IMR-90 (cell line): ENCODE measurements around the gene WNK1. TPM values are rescaled to one million over a fixed set of nuclear protein-coding genes. Genes with fewer than 3 reads are reported as not detected.

Source experiments
- ATAC-seq: fragments of 200-7000 bp; cut with Tn5 transposase; 2 replicates; pipeline ENCODE4 v1.9.1; 2020; ENCODE audit warnings: low read depth, mild to moderate bottlenecking, moderate library complexity
- BruUV-seq: library from RNA; stranded (reverse); fragments of 400-500 nt; replicated peaks from 2 replicates; lab custom pipeline; 2021; lab: Mats Ljungman, UMichigan
- CTCF ChIA-PET: fragments of 300-600 bp; formaldehyde crosslinking; extraction: SDS; loops from one replicate; lab custom pipeline; 2021; ENCODE audit warnings: antibody characterized with exemption; lab: Yijun Ruan, JAX
- POLR2A ChIA-PET: fragments of 300-600 bp; sonication (Branson Sonifier 250); formaldehyde crosslinking; loops from one replicate; lab custom pipeline; 2022; ENCODE audit warnings: antibody characterized with exemption; ENCODE audit not compliant: unreplicated experiment; lab: Charles Lee
- DNase-seq: peaks from one replicate; pipeline ENCODE4 v3.0.0; 2013
- H2AFZ ChIP-seq: replicated peaks from 2 replicates; pipeline ENCODE3; 2013; ENCODE audit warnings: low read length, mild to moderate bottlenecking; ENCODE audit not compliant: poor library complexity
- H2AK5ac ChIP-seq: 2 replicates; pipeline ENCODE4 v1.6.1; 2013; ENCODE audit warnings: low read depth, low read length, inconsistent platforms
- H2AK9ac ChIP-seq: replicated peaks from 2 replicates; pipeline ENCODE3; 2013; ENCODE audit warnings: mild to moderate bottlenecking, low read depth, low read length, moderate library complexity; ENCODE audit not compliant: poor library complexity
- H2BK120ac ChIP-seq: 2 replicates; pipeline ENCODE4 v1.6.1; 2013; ENCODE audit warnings: low read depth, low read length, inconsistent platforms
- H2BK15ac ChIP-seq: 3 replicates; pipeline ENCODE4 v1.6.1; 2013; ENCODE audit warnings: low read depth, low read length, inconsistent platforms
- H2BK20ac ChIP-seq: 2 replicates; pipeline ENCODE4 v1.6.1; 2013; ENCODE audit warnings: low read depth, mild to moderate bottlenecking, inconsistent platforms, low read length, moderate library complexity
- H2BK5ac ChIP-seq: 2 replicates; pipeline ENCODE4 v1.6.1; 2013; ENCODE audit warnings: mild to moderate bottlenecking, low read depth, low read length, inconsistent platforms; ENCODE audit not compliant: poor library complexity, severe bottlenecking
- H3K14ac ChIP-seq: replicated peaks from 2 replicates; pipeline ENCODE4 v1.6.1; 2013; ENCODE audit warnings: low read depth, low read length, inconsistent platforms
- H3K18ac ChIP-seq: 2 replicates; pipeline ENCODE4 v1.6.1; 2013; ENCODE audit warnings: low read depth, low read length, control low read depth
- H3K23ac ChIP-seq: 2 replicates; pipeline ENCODE4 v1.6.1; 2013; ENCODE audit warnings: low read depth, low read length, inconsistent platforms
- H3K27ac ChIP-seq: 2 replicates; pipeline ENCODE4 v1.5.1; 2013; ENCODE audit warnings: mild to moderate bottlenecking, control low read depth, low read length; ENCODE audit not compliant: insufficient read depth
- H3K27me3 ChIP-seq: 2 replicates; pipeline ENCODE4 v1.6.1; 2013; ENCODE audit warnings: low read length; ENCODE audit not compliant: control insufficient read depth, insufficient read depth
- H3K36me3 ChIP-seq: 2 replicates; pipeline ENCODE4 v1.6.1; 2013; ENCODE audit warnings: low read length, mixed read lengths; ENCODE audit not compliant: control insufficient read depth, insufficient read depth
- H3K4ac ChIP-seq: 2 replicates; pipeline ENCODE4 v1.6.1; 2013; ENCODE audit warnings: low read depth, low read length, inconsistent platforms
- H3K4me1 ChIP-seq: 2 replicates; pipeline ENCODE4 v1.6.1; 2013; ENCODE audit warnings: low read length, mixed read lengths; ENCODE audit not compliant: control insufficient read depth, insufficient read depth
- H3K4me2 ChIP-seq: 2 replicates; pipeline ENCODE4 v1.6.1; 2013; ENCODE audit warnings: low read depth, mild to moderate bottlenecking, control low read depth, low read length, moderate library complexity
- H3K4me3 ChIP-seq: 2 replicates; pipeline ENCODE4 v1.5.1; 2013; ENCODE audit warnings: low read depth, mild to moderate bottlenecking, control low read depth, low read length, moderate library complexity; ENCODE audit not compliant: insufficient read depth
- H3K56ac ChIP-seq: 2 replicates; pipeline ENCODE4 v1.6.1; 2013; ENCODE audit warnings: low read length, inconsistent platforms; ENCODE audit not compliant: insufficient read depth; ENCODE audit errors: extremely low read depth
- H3K79me1 ChIP-seq, 2 experiments: 2 replicates each; pipeline ENCODE4 v1.6.1; 2013; ENCODE audit warnings: low read length in 2 of 2, inconsistent platforms in 1 of 2, low read depth in 1 of 2
- H3K9ac ChIP-seq: 2 replicates; pipeline ENCODE4 v1.6.1; 2013; ENCODE audit warnings: low read depth, low read length, control low read depth
- H3K9me1 ChIP-seq: 2 replicates; pipeline ENCODE4 v1.6.1; 2013; ENCODE audit warnings: low read length, inconsistent platforms; ENCODE audit not compliant: insufficient read depth
- H3K9me3 ChIP-seq: 2 replicates; pipeline ENCODE4 v1.6.1; 2013; ENCODE audit warnings: low read length; ENCODE audit not compliant: control insufficient read depth, insufficient read depth
- H4K20me1 ChIP-seq: 2 replicates; pipeline ENCODE4 v1.6.1; 2013; ENCODE audit warnings: low read length, inconsistent platforms; ENCODE audit not compliant: insufficient read depth
- H4K5ac ChIP-seq: 2 replicates; pipeline ENCODE4 v1.6.1; 2013; ENCODE audit warnings: mild to moderate bottlenecking, low read depth, low read length, control low read depth
- H4K8ac ChIP-seq, 2 experiments: 2 replicates each; pipeline ENCODE4 v1.6.1; 2013; ENCODE audit warnings: low read depth in 2 of 2, low read length in 2 of 2, control low read depth in 1 of 2, inconsistent platforms in 1 of 2
- H4K91ac ChIP-seq: 2 replicates; pipeline ENCODE4 v1.6.1; 2013; ENCODE audit warnings: low read depth, low read length, inconsistent platforms; ENCODE audit not compliant: insufficient read depth
- CEBPB ChIP-seq: IDR thresholded peaks from 2 replicates; pipeline ENCODE4 v1.6.1; 2012; ENCODE audit warnings: low read depth, low read length, improper control_type of control experiment
- CHD1 ChIP-seq: IDR thresholded peaks from 2 replicates; pipeline ENCODE4 v1.6.1; 2012; ENCODE audit warnings: low read depth, low read length, improper control_type of control experiment
- CTCF ChIP-seq: conservative IDR thresholded peaks from 2 replicates; pipeline ENCODE4 v1.5.1; 2012; ENCODE audit warnings: mild to moderate bottlenecking, low read depth, low read length, improper control_type of control experiment
- ELK1 ChIP-seq: fragments of 150-350 bp; IDR thresholded peaks from 2 replicates; pipeline ENCODE4 v1.6.1; 2016; ENCODE audit warnings: low read depth, mild to moderate bottlenecking, low read length, moderate library complexity, borderline replicate concordance
- POLR2A ChIP-seq: IDR thresholded peaks from 2 replicates; pipeline ENCODE4 v1.6.1; 2012; ENCODE audit warnings: mild to moderate bottlenecking, low read depth, low read length
- RFX5 ChIP-seq: IDR thresholded peaks from 2 replicates; pipeline ENCODE4 v1.8.0; 2012; ENCODE audit warnings: low read depth, mild to moderate bottlenecking, low read length, moderate library complexity
- USF2 ChIP-seq: fragments of 150-350 bp; IDR thresholded peaks from 2 replicates; pipeline ENCODE4 v1.6.1; 2017; ENCODE audit warnings: mild to moderate bottlenecking, antibody characterized with exemption, low read length, low read depth
- WGBS, 2 experiments: methylation state at CpG; one replicate each; pipeline versions ENCODE4 v1.1.5 to v1.1.7; 2013; ENCODE audit warnings: missing lambda C conversion rate in 2 of 2; ENCODE audit not compliant: insufficient read length in 1 of 2; ENCODE audit errors: extremely low coverage in 2 of 2; 5-methylcytosine and 5-hydroxymethylcytosine counted together
- dilution Hi-C: fragments of 300-500 bp; cut with HindIII; formaldehyde crosslinking; loops from one replicate; pipeline ENCODE4 v1.14.3; 2018; ENCODE audit warnings: low sequenced_read_pairs; ENCODE audit not compliant: unreplicated experiment
- in situ Hi-C: fragments of 300-500 bp; cut with MboI; formaldehyde crosslinking; loops from 3 replicates; pipeline ENCODE4 v1.14.3; 2019; ENCODE audit warnings: low sequenced_read_pairs, inconsistent platforms, mixed read lengths
- intact Hi-C: fragments of 100-400 bp; cut with micrococcal nuclease; formaldehyde crosslinking; loops from 2 replicates; pipeline ENCODE4 v1.10.0; 2022
- polyA plus RNA-seq, 3 experiments: library from polyadenylated mRNA; depleted of rRNA; stranded (reverse); fragments of >200 nt; gene quantifications; 2 replicates each; pipeline ENCODE4 v1.2.3, GENCODE V29; 2012; ENCODE audit warnings: low replicate concordance in 1 of 3
- total RNA-seq: library from RNA; depleted of rRNA; stranded (reverse); fragments of >200 nt; gene quantifications from 2 replicates; pipeline ENCODE4 v1.2.3, GENCODE V29; 2012

WNK1 gene
- total and polyA plus RNA-seq, 2 of the 4 experiments (the other 2 are of a cell fraction) = 36.9 to 42.8 TPM

GRCh38 chr12:823028-823698 lies 70.8 kb downstream of the WNK1 start:
- Histone ChIP-seq H3K56ac (no peak overlapping the region), H3K79me1 (peaks cover 17 to 51% of the 10 kb centered on the region in 2 experiments), H2BK15ac (no peak overlapping the region), H2BK120ac (no peak overlapping the region), H4K8ac (no peak overlapping the region), H3K4me3 (no peak overlapping the region), H2AK5ac (no peak overlapping the region), H3K27ac (no peak overlapping the region), H3K27me3 (no peaks in the 10 kb centered on the region), H3K36me3 (peaks cover 8% of the 10 kb centered on the region), H2BK5ac (no peak overlapping the region), H3K9me3 (no peaks in the 10 kb centered on the region), H2AK9ac (no peak overlapping the region), H3K14ac (no peak overlapping the region), H4K20me1 (peaks cover 23% of the 10 kb centered on the region; the same call in 1 of the 2 replicates), H3K4me1 (no peaks in the 10 kb centered on the region), H2AFZ (no peak overlapping the region), H3K9ac (no peak overlapping the region), H2BK20ac (no peak overlapping the region), H4K5ac (no peak overlapping the region), H3K23ac (no peak overlapping the region), H3K4ac (no peak overlapping the region), H3K4me2 (no peak overlapping the region), H3K18ac (no peak overlapping the region), H3K9me1 (peaks cover 6% of the 10 kb centered on the region), H4K91ac (no peak overlapping the region)
- BruUV-seq = no TSS peak
- WGBS, 2 experiments = no CpG with 5 or more reads among the region's 2 CpGs
- dilution Hi-C loops = no loop called here
- DNase-seq (no peak), ATAC-seq (no peak)
- in situ Hi-C loops = no loop called here
- POLR2A ChIA-PET = no interaction called here
- CTCF ChIA-PET = no interaction called here
- intact Hi-C loops = no loop called here
- TF ChIP-seq CHD1 (no peak), USF2 (no peak), RFX5 (no peak), CTCF (no peak), ELK1 (no peak), CEBPB (no peak), POLR2A (no peak)
